K562 (cell line): Measurements from ENCODE around the gene NDUFA7. TPM values are rescaled to one million over a fixed set of nuclear protein-coding genes. Genes with fewer than 3 reads are reported as not detected.
A peak's percentile ranks its signal among the peaks of the same experiment; 100 is the strongest.

Source experiments
- IRF2 ChIP-seq: sonication (generic); formaldehyde crosslinking; IDR thresholded peaks from 2 replicates; pipeline ENCODE4 v1.8.1; 2022; ENCODE audit warnings: mild to moderate bottlenecking, missing genetic modification reagents
- TRIM28 ChIP-seq: fragments of 450-650 bp; IDR thresholded peaks from 2 replicates; pipeline ENCODE4 v1.6.1; 2017
- ZNF134 ChIP-seq: fragments of 250-450 bp; sonication (Bioruptor Pico); conservative IDR thresholded peaks from 2 replicates; pipeline ENCODE4 v1.4.0; 2020
- ZNF3 ChIP-seq: fragments of 250-450 bp; sonication (Bioruptor Pico); IDR thresholded peaks from 2 replicates; pipeline ENCODE4 v1.5.0; 2021; ENCODE audit warnings: mild to moderate bottlenecking, moderate library complexity
- polyA plus RNA-seq, 8 experiments: library from polyadenylated mRNA; depleted of rRNA in 4 of 8; stranded (reverse) in 5 of 8; unstranded in 3 of 8; fragments of >200 nt; fragmentation: Nextera tagmentation in 2 of 8; fragmentation: Illumina TruSeq in 1 of 8; extraction: Ambion mirVana in 2 of 8; extraction: Trizol in 1 of 8; gene quantifications; 2 replicates each; pipeline versions ENCODE4 v1.2.1 to v1.2.3, GENCODE V29; 2011 to 2014; ENCODE audit warnings: inconsistent platforms in 1 of 8, missing spikeins in 1 of 8
- total RNA-seq, 7 experiments: library from RNA; depleted of rRNA in 6 of 7; stranded (reverse); fragments of >200 nt in 6 of 7; fragmentation: Illumina TruSeq in 2 of 7; extraction: Trizol in 2 of 7; gene quantifications; 2 replicates each; pipeline versions ENCODE4 v1.2.1 to v1.2.3, GENCODE V29; 2011 to 2021; ENCODE audit warnings: low replicate concordance in 1 of 7
- TF ChIP-seq, protein P1 (sequence below): sonication (generic); formaldehyde crosslinking; IDR thresholded peaks from 2 replicates; pipeline ENCODE4 v1.8.0; 2023; ENCODE audit warnings: mild to moderate bottlenecking, missing genetic modification reagents
- TF ChIP-seq, protein P2 (sequence below): fragments of 200-600 bp; sonication (generic); IDR thresholded peaks from one replicate; pipeline ENCODE4 v1.6.1; 2012; ENCODE audit warnings: mild to moderate bottlenecking, low read depth, low read length, inconsistent platforms
- TF ChIP-seq, protein P3 (sequence below): fragments of 450-650 bp; IDR thresholded peaks from 2 replicates; pipeline ENCODE4 v1.6.1; 2017; ENCODE audit warnings: antibody characterized with exemption, mild to moderate bottlenecking

NDUFA7 gene
- total and polyA plus RNA-seq, 9 of the 15 experiments (the other 6 are each of a cell fraction or from before 2014, with no cell fraction given) = 70.8 to 348 (median 142) TPM

DNA sequence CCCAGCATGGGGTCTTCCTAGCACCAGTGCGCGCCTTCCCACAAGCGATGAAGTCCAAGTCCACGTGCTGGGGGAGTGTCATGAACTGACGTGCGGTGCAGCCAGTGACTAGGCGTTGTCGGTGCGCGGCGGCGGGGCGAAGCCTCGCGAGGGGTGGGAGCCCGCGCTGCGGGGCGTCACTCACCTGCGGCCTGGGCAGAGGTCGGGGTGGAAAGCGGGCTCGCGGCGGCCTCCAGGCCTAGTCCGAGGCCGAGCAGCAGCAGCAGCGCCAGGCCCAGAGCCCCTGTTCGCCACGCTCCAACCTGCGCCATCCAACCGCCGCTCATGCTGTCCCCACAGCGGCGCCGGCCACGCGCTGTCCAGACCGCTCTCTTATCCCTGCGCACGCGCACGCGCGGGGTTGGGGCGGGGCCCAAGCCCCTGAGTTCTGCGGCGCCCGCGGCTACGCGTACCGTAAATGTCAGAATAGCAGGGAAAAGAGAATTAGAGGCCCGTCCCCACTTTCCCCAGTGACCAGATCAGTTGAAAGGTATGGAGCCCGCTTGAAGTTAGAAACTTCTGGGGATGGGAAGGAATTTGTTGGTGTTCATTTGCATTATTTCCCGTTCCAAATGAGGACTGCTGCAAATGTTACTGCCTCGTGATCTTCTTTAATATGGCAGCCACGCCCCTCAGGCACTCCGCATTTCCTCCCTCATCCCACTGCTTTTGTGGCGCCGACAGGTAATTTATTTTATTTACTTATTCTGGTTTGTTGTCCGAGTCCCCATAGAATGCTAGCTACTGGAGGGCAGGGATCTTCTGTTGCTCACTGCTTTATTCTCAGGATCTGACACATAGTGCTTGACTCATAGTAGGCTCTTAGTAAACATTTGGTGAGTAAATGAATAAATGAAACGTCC, 13.0 kb downstream of the NDUFA7 start, which contains the start of gene CD320 (continued):
- TF ChIP-seq ZNF3 (no peak), IRF2 (CRISPR knock-in tag) (no peak), TRIM28 (no peak), ZNF134 (CRISPR knock-in tag) (no peak)
- TF ChIP-seq, protein P1, sequence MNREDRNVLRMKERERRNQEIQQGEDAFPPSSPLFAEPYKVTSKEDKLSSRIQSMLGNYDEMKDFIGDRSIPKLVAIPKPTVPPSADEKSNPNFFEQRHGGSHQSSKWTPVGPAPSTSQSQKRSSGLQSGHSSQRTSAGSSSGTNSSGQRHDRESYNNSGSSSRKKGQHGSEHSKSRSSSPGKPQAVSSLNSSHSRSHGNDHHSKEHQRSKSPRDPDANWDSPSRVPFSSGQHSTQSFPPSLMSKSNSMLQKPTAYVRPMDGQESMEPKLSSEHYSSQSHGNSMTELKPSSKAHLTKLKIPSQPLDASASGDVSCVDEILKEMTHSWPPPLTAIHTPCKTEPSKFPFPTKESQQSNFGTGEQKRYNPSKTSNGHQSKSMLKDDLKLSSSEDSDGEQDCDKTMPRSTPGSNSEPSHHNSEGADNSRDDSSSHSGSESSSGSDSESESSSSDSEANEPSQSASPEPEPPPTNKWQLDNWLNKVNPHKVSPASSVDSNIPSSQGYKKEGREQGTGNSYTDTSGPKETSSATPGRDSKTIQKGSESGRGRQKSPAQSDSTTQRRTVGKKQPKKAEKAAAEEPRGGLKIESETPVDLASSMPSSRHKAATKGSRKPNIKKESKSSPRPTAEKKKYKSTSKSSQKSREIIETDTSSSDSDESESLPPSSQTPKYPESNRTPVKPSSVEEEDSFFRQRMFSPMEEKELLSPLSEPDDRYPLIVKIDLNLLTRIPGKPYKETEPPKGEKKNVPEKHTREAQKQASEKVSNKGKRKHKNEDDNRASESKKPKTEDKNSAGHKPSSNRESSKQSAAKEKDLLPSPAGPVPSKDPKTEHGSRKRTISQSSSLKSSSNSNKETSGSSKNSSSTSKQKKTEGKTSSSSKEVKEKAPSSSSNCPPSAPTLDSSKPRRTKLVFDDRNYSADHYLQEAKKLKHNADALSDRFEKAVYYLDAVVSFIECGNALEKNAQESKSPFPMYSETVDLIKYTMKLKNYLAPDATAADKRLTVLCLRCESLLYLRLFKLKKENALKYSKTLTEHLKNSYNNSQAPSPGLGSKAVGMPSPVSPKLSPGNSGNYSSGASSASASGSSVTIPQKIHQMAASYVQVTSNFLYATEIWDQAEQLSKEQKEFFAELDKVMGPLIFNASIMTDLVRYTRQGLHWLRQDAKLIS (CRISPR knock-in tag) = no peak
- TF ChIP-seq, protein P2, sequence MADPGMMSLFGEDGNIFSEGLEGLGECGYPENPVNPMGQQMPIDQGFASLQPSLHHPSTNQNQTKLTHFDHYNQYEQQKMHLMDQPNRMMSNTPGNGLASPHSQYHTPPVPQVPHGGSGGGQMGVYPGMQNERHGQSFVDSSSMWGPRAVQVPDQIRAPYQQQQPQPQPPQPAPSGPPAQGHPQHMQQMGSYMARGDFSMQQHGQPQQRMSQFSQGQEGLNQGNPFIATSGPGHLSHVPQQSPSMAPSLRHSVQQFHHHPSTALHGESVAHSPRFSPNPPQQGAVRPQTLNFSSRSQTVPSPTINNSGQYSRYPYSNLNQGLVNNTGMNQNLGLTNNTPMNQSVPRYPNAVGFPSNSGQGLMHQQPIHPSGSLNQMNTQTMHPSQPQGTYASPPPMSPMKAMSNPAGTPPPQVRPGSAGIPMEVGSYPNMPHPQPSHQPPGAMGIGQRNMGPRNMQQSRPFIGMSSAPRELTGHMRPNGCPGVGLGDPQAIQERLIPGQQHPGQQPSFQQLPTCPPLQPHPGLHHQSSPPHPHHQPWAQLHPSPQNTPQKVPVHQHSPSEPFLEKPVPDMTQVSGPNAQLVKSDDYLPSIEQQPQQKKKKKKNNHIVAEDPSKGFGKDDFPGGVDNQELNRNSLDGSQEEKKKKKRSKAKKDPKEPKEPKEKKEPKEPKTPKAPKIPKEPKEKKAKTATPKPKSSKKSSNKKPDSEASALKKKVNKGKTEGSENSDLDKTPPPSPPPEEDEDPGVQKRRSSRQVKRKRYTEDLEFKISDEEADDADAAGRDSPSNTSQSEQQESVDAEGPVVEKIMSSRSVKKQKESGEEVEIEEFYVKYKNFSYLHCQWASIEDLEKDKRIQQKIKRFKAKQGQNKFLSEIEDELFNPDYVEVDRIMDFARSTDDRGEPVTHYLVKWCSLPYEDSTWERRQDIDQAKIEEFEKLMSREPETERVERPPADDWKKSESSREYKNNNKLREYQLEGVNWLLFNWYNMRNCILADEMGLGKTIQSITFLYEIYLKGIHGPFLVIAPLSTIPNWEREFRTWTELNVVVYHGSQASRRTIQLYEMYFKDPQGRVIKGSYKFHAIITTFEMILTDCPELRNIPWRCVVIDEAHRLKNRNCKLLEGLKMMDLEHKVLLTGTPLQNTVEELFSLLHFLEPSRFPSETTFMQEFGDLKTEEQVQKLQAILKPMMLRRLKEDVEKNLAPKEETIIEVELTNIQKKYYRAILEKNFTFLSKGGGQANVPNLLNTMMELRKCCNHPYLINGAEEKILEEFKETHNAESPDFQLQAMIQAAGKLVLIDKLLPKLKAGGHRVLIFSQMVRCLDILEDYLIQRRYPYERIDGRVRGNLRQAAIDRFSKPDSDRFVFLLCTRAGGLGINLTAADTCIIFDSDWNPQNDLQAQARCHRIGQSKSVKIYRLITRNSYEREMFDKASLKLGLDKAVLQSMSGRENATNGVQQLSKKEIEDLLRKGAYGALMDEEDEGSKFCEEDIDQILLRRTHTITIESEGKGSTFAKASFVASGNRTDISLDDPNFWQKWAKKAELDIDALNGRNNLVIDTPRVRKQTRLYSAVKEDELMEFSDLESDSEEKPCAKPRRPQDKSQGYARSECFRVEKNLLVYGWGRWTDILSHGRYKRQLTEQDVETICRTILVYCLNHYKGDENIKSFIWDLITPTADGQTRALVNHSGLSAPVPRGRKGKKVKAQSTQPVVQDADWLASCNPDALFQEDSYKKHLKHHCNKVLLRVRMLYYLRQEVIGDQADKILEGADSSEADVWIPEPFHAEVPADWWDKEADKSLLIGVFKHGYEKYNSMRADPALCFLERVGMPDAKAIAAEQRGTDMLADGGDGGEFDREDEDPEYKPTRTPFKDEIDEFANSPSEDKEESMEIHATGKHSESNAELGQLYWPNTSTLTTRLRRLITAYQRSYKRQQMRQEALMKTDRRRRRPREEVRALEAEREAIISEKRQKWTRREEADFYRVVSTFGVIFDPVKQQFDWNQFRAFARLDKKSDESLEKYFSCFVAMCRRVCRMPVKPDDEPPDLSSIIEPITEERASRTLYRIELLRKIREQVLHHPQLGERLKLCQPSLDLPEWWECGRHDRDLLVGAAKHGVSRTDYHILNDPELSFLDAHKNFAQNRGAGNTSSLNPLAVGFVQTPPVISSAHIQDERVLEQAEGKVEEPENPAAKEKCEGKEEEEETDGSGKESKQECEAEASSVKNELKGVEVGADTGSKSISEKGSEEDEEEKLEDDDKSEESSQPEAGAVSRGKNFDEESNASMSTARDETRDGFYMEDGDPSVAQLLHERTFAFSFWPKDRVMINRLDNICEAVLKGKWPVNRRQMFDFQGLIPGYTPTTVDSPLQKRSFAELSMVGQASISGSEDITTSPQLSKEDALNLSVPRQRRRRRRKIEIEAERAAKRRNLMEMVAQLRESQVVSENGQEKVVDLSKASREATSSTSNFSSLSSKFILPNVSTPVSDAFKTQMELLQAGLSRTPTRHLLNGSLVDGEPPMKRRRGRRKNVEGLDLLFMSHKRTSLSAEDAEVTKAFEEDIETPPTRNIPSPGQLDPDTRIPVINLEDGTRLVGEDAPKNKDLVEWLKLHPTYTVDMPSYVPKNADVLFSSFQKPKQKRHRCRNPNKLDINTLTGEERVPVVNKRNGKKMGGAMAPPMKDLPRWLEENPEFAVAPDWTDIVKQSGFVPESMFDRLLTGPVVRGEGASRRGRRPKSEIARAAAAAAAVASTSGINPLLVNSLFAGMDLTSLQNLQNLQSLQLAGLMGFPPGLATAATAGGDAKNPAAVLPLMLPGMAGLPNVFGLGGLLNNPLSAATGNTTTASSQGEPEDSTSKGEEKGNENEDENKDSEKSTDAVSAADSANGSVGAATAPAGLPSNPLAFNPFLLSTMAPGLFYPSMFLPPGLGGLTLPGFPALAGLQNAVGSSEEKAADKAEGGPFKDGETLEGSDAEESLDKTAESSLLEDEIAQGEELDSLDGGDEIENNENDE = peak; percentile 99
- TF ChIP-seq, protein P3, sequence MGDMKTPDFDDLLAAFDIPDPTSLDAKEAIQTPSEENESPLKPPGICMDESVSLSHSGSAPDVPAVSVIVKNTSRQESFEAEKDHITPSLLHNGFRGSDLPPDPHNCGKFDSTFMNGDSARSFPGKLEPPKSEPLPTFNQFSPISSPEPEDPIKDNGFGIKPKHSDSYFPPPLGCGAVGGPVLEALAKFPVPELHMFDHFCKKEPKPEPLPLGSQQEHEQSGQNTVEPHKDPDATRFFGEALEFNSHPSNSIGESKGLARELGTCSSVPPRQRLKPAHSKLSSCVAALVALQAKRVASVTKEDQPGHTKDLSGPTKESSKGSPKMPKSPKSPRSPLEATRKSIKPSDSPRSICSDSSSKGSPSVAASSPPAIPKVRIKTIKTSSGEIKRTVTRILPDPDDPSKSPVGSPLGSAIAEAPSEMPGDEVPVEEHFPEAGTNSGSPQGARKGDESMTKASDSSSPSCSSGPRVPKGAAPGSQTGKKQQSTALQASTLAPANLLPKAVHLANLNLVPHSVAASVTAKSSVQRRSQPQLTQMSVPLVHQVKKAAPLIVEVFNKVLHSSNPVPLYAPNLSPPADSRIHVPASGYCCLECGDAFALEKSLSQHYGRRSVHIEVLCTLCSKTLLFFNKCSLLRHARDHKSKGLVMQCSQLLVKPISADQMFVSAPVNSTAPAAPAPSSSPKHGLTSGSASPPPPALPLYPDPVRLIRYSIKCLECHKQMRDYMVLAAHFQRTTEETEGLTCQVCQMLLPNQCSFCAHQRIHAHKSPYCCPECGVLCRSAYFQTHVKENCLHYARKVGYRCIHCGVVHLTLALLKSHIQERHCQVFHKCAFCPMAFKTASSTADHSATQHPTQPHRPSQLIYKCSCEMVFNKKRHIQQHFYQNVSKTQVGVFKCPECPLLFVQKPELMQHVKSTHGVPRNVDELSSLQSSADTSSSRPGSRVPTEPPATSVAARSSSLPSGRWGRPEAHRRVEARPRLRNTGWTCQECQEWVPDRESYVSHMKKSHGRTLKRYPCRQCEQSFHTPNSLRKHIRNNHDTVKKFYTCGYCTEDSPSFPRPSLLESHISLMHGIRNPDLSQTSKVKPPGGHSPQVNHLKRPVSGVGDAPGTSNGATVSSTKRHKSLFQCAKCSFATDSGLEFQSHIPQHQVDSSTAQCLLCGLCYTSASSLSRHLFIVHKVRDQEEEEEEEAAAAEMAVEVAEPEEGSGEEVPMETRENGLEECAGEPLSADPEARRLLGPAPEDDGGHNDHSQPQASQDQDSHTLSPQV = peak; percentile 86
